Activated CD4-positive, alpha-beta T cell treated with anti-CD3 and anti-CD28 coated beads, Interleukin-10, Interleukin-2, amounts not matched to agents 100 ng/mL and 50 ng/mL, durations not matched to agents 16 hours and 8 hours (primary cell): ENCODE measurements around the gene USP40.

Experiments
- DNase-seq: peaks from one replicate; pipeline ENCODE4 v3.0.0-alpha.2; 2020

The USP40 gene

DNA sequence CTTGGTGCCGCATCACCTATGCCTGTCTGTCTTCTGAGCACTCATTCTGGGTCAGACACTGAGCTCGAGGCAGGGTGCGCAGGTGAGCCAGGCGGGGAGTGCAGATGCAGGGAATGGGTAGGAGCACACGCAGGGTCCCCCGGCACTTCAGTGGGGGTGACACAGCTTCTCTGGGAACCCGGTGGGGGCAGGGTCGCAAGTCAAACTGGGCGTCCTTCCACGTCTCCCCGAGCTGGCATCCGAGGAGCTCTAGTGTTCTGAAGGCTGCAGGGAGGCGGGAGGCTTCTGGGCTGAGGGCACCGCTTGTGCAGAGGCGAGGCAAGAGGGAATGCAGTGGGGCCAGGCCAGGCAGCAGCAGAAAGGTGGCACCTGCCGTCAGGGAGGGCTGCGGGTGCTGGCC lies 126.3 kb downstream of the USP40 start:
- no peak for DNase-seq

DNA sequence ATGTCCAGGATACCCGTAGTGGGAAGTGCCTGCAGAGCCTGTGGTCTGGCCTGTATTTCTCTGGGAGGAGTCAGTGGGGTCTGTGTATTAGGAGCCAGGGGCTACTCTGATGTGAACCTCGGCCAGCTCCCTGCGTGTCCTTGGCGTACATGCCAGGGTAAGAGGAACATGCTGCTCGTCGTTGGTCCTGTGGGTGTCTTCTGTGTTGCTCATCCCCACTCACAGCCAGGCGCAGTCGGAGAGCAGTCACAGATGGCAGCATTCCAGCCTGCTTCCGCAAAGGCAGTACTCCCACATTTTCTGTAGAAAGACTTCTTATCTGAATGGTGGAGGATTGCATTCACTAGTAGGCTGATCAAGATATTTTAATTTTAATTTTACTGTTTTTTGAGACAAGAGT lies 127.4 kb downstream of the USP40 start:
- DNase-seq = no peak

DNA sequence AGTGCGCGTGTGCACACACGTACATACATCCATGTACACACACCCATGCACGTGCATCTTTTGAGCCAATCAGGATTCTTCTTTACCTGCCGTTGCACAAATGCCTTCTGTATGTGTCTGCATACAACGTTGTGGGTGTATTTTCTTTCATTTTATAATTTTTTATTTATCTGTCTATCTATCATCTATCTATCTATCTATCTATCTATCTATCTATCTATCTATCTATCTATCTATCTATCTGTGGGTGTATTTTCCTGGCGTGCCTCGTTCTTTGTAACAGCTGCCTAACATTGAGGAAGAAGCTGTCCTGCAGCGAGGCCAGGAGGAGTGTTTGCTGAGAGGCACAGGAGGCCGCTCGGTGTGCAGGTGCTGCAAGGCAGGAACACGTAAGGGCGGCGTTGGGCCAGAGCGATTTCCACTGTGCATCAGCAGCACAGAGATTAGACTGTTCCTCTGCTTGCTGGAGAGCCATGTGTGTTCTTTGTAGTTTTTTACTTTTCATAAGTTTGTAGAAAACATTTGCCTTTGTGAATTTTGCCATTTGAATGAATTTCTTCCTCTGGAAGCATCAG lies 127.9 kb downstream of the USP40 start:
- no peak for DNase-seq

DNA sequence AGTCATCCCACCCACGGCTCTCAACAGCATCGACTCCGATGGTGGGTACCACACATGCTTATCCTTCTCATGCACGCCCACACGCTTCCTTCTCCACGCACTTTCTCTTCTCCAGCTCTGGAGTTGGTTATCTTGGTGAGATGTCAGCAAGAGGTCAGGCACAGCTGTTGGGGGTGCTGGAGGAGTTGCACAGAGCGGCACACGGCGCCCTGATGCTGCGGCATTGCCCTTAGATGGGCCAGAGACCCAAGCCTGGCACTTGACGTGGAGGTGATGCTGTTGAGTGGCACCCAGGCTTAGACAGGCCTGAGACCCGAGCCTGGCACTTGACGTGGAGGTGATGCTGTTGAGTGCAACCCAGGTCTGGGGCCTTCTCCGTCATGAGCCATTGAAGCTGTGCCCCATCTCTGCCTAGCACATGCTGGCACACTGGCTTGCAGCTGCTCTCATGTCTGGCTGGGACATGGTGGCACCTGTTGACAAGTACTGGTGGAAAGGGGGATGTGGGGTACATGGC lies 129.1 kb downstream of the USP40 start:
- no peak for DNase-seq

DNA sequence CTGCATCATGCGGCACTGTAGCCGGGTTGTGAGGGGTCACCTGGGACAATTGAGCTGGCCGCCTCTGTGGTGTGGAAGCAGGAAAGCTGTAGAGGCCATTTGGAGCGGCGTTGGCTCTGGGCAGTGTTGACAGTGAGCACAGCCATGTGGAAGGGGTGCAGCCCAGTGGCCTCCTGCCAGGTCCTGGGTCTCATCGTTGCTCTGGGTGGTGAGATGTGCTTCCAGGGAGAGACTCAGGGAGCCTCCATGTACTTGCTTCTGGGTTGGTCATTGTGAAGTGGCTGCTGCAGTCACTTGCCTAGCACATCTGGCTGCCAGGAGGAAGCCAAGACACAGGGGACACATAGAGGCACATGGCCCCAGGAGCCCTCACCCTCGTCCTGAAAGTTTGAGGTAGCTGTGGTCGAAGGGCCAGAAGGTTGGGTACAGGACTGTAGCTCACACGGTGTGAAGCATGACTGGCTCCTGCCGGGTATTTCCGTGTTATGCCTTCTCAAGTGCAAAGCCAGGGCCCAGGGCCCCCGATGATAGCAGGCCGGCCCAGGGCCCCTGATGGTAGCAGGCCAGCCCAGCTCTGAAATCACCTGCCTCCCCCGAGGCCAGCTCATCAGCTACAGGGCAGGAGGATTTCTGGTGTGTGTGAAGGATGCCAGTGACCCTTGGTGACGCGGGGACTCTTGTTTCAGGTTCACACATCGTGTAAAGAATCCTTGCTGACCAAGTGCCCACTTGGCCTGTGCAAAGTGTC lies 129.7 kb downstream of the USP40 start:
- DNase-seq = no peak

DNA sequence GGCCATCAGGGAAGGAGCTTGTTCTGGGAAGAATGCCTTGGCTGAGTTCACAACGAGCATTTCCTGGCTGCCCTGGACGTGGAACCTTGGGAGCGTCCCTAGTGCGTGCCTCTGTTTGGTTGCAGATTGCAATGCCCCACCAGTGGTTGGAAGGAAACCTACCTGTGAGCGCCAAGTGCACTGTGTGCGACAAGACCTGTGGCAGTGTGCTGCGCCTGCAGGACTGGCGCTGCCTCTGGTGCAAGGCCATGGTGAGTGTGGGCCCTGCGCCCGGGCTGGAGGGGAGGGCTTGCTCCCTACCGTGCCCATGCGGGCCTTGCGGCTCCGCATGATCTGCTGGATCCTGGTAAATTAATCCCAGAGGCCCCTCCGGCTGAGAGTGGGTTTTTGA lies 130.4 kb downstream of the USP40 start:
- no peak for DNase-seq

DNA sequence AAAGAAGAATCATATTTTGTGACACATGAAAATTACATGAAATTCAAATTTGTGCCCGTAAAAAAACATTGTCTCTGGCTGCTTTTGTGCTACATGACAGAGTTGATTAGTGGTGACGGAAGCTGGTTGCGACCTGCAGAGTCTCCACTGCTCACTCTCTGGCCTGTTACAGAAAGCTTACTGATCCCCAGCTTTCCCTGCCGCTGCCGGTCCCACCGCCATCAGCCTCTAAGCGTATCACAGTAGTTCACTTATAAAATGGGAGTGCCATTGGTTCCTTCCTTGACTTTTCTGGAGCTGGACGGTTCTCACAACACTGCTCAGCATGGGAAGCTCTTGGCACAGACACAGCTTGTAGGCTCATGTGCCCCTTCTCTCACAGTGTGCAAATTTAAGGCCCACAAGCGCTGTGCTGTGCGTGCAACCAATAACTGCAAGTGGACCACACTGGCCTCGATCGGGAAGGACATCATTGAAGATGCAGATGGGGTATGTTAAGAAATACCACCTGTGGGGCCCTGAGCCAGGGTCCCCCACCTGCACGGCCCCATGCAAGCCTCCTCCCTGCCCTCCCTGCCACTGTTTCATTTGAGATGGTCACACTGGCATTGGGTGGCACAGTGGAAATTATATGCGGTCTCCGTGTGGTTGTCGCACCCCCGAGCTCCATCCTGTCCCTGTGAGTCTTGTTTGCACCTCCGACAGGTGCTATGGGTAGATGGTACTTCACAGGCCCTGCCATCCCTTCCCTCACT lies 131.0 kb downstream of the USP40 start:
- no peak for DNase-seq

DNA sequence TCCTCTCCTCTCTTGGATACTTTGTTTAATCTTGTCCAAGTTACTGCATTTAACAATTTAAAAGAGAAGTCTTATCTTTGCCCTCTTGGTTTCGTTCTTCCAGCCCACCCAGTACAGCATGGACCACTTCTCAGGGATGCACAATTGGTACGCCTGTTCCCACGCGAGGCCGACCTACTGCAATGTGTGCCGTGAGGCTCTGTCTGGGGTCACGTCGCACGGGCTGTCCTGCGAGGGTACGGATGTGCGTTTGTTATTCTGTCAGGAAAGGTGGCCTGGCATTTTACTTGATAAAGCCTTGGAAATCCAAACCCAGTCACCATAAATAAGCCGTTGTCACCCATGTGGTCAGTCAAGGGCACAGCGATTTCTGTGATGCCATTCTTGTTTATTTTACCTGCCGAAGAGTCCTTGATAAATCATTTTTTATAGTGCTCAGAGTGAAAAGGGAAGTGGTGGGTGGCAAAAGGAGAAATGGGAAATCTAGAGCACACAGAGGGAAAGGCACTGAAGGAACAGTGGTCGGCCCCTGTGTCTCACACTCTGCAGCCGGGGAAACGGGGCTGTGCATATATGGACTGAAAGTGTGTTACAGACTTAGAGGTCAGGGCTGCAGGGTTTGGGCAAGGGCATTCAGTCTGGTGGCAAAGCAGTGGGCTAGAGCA lies 131.8 kb downstream of the USP40 start:
- DNase-seq = no peak

DNA sequence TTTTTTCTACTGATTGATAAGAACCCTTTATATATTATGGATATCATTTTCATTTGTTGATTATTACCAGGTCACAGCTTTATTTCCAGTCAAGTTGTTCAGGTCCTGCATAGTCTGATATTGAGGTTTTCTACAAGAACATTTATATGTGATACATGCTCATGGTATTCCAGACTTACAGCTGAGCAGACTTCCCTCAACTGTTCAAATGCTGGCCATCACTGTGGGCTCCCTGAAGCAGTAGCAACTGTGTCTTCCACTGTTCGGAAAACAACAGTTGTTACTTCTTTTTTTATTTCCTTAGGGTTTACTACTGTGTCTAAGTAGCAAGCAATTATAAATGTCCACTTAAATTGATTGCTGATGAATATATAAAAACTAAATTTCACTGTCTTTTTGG lies 132.8 kb downstream of the USP40 start:
- no peak for DNase-seq

DNA sequence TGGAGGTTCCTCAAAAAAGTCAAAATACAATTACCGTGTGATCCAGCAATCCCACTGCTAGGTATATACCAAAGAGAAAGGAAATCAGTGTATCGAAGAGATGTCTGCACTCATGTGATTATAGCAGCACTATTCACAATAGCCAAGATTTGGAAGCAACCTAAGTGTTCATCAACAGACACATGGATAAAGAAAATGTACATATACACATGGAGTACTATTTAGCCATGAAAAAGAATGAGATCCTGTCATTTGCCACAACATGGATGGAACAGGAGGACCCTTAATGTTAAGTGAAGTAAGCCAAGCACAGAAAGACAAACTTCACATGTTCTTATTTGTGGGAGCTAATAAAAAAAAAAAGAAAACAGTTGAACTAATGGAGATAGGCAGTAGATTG lies 133.6 kb downstream of the USP40 start:
- no peak for DNase-seq

DNA sequence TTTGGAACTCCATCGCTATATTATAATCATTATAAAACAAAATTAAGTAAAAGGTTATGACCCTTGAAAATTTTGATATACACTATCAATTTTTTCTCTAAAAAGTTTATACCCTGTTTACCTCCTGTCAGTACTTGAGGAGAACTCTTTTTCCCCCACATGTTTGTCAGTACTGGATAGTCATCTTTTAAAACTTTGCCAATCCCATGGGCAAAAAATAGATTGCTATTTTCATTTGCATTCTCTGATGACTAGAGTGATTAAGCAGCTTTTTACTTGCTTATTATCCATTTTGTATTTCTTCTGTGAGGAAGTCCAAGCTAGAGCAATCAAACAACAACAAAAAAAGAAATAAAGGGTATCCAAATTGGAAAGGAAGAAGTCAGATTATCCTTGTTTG lies 135.9 kb downstream of the USP40 start:
- DNase-seq = no peak

DNA sequence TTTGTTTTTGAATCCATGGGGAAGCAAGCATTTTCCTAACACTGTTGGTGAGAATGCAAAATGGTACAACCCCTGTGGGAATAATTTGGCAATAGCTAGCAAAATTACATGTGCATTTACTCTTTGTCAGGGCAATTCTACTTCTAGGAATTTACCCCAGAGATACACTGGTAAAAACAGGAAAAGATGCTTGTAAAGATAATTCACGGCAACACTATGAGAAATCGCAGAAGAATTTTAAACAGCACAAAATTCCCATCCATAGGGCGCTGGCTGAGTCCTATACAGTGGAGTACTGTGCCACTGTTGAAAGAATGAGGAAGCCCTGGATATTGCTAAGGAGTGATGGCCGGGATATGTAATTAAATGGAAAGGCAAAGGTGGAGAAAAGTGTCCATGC lies 136.5 kb downstream of the USP40 start:
- DNase-seq = no peak

DNA sequence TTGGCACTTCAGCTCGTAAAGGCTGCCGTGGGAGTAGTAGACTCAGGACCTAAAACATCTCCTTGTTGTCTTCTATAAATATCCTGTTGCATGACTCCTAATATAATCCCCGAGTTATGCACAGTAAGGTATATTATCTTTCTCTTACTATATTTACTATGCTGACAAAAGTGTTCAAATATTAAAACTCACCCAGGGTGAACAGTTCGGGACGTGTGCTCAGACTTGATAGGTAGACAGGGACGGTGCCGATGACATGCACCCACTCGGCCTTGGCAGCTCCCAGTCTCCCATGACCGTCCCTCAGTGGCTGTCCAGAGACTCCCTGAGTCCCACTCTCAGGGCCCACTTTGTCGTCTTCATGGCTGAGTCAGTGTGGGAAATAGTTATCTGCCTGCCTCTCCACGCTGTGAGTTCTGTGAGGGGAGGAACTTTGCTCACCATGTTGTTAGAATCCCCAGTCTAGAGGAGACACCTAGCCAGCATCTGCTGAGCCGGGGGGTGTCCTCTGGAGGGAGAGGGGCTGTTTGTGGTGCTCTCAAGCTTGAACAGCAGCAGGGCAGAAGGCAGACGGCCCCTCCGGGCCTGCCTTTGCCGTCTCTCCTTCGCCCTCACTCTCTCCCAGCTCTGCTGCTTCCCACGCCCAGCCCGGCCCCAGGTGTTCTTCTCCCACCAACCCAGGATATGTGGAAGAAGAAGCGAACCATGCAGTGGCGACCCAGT lies 137.2 kb downstream of the USP40 start:
- DNase-seq = no peak

DNA sequence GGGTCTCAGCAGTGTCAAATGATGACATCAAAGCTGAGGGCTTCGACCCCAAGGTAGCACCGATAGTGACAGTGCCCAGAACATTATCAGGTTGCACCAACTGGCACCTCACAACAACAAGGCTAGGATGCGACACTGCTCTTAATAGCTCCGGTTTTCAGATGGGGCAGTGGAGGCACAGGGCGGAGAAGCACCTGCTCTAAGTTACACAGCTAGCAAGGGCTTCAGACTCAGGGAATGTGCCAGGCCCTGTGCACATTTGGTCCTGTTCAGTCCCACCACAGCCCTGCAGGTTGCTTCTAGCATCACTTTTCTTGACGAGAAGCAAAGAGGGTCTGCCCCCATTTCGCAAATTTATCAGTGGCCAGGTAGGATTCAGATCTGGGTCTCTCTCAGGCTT lies 138.1 kb downstream of the USP40 start:
- no peak for DNase-seq

DNA sequence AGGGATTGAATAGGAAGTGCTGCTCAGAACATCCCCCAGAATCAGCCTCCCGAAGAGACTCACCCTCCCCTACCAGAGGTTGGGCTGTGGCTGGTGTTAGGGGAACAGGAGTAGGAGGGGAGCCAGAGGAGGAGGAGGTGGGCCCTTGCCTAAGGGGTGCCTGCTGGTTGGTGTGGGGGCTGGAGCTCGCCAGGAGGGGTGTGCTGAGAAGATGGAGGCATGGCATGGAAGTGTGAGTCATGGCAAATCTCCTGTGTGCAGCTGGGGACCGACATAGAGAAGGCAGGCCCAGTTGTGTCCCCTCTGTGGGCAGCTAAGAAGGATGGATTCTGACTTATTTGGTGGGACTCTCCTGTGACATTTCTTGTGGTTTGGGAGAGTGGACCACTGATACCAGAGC lies 138.6 kb downstream of the USP40 start:
- DNase-seq = no peak

DNA sequence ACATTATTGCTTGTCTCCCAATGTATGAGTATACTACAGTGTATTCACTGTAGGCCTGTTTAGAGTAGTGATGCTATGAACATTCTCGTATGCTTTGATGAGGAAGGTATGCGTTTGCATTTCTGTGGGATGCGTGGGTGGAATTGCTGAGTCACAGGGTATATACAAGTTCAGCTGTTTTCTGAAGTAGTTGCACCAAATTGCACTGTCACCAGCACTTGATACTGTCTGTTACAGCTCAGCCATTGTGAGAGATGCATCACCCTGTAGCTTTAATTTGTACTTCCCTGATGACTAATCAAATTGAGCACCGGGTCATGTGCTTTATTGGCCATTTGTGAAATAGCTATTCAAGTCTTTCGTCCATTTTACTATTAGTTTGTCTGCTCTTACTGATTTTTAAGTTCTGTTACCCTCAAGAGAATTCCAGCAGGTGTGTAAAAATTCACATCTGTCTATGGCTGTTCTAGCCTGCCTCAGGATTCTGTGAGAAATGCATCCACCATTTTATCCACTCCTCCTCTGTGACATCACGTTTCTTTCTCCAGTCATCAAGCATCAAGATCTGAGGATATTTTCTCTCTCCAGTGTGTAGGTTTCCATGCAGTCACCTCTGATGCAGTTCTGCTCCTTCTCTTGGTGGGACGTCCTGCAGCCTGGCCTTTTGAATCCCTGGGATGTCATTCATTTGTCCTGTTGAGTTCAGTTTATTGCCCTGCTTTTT lies 139.8 kb downstream of the USP40 start:
- DNase-seq = peak; percentile 77
